ENCODE measurements around the gene TMEM207. TPM values are rescaled to one million over a fixed set of nuclear protein-coding genes. Genes with fewer than 3 reads are reported as not detected.

The TMEM207 gene
- total RNA-seq, 1 experiment from 2014 or later: not detected

DNA sequence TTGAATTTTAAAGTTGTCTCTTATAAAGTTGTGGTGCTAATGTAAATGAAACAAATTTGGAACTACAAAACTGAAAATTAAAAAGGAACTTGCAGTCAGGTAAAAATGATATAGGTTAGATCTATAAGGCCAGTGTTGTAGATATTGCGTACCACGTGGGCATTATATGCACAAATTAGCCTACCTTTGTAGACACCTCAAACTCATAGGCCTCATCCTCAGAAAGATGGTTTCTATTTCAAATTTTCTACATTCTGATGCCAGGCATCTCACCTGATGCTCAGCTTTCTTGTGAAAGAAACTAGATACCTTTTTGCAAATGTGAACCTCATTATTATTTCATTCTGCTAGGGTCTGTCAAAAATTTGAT, 25.6 kb downstream of the TMEM207 start:
- Mint-ChIP-seq H3K4me3 (ENCODE audit: unreplicated experiment) (no peak overlapping the region), H3K36me3 (ENCODE audit: insufficient read depth, unreplicated experiment) (peaks cover 7% of the 10 kb centered on the region), H3K4me1 (ENCODE audit: insufficient read depth, unreplicated experiment) (no peaks in the 10 kb centered on the region), H3K9me3 (ENCODE audit: unreplicated experiment) (no peaks in the 10 kb centered on the region), H3K27me3 (ENCODE audit: insufficient read depth, unreplicated experiment) (no peaks in the 10 kb centered on the region), H3K27ac (ENCODE audit: low read depth, unreplicated experiment) (peak overlapping the region; percentile 71)
- no TSS peak for BruUV-seq (replicated peaks)
- POLR2A ChIA-PET: interaction anchor here (0.6 to 3.7 kb wide), 11 partner anchors 11 to 1156 kb away, joined by 3 to 15 read pairs (median 4); partner anchors contain the start of genes CLDN1 and CLDN16
- TF ChIP-seq, protein P1, sequence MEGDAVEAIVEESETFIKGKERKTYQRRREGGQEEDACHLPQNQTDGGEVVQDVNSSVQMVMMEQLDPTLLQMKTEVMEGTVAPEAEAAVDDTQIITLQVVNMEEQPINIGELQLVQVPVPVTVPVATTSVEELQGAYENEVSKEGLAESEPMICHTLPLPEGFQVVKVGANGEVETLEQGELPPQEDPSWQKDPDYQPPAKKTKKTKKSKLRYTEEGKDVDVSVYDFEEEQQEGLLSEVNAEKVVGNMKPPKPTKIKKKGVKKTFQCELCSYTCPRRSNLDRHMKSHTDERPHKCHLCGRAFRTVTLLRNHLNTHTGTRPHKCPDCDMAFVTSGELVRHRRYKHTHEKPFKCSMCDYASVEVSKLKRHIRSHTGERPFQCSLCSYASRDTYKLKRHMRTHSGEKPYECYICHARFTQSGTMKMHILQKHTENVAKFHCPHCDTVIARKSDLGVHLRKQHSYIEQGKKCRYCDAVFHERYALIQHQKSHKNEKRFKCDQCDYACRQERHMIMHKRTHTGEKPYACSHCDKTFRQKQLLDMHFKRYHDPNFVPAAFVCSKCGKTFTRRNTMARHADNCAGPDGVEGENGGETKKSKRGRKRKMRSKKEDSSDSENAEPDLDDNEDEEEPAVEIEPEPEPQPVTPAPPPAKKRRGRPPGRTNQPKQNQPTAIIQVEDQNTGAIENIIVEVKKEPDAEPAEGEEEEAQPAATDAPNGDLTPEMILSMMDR (IDR thresholded peaks at IDR 0.05; ENCODE audit: unreplicated experiment): no peak
- CTCF ChIA-PET: interaction anchor here (0.7 to 4.2 kb wide), 27 partner anchors 11 to 1879 kb away, joined by 3 to 25 read pairs (median 4); partner anchors contain the start of gene CLDN16
- DNase-seq (ENCODE audit: unreplicated experiment): no peak
- intact Hi-C loops (cut with micrococcal nuclease): loop anchor here (1.0 kb wide), 4 partner anchors 40 to 463 kb away; partner anchors contain the start of gene CLDN1

DNA sequence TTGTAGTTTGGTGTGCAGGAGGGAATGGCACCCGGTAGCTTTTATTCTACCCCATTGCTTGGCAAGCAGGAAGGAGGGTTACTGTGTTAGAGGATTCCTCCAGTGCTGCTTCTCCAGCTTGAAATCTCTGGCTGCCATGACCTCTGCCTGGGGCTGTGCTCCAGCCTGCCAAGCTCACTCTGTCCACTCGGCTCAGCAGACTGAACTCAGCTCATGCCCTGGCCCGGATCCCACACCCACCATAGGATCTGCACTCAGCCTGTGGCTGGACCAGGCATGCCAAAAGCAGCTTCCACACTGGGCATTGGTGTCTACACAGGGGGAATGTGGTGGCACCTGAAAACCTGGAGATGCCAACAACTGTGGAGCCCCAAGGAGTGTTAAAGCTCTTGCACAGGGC, 35.4 kb downstream of the TMEM207 start:
- Mint-ChIP-seq H3K36me3 (ENCODE audit: insufficient read depth, unreplicated experiment) (no peaks in the 10 kb centered on the region), H3K27me3 (ENCODE audit: insufficient read depth, unreplicated experiment) (no peaks in the 10 kb centered on the region), H3K9me3 (ENCODE audit: unreplicated experiment) (peaks cover 12% of the 10 kb centered on the region), H3K4me3 (ENCODE audit: unreplicated experiment) (no peak overlapping the region), H3K4me1 (ENCODE audit: insufficient read depth, unreplicated experiment) (no peaks in the 10 kb centered on the region), H3K27ac (ENCODE audit: low read depth, unreplicated experiment) (no peak overlapping the region)
- intact Hi-C loops (cut with micrococcal nuclease): no loop called here
- CTCF ChIA-PET: interaction anchor here (0.6 to 3.5 kb wide), 4 partner anchors 10 to 190 kb away, joined by 3 to 21 read pairs (median 8); no protein-coding TSS in a partner anchor
- TF ChIP-seq, protein P1 (IDR thresholded peaks at IDR 0.05; ENCODE audit: unreplicated experiment): no peak
- BruUV-seq (replicated peaks): no TSS peak
- POLR2A ChIA-PET: interaction anchor here (0.9 to 2.2 kb wide), 3 partner anchors 10 to 28 kb away, joined by 3 to 7 read pairs (median 4); partner anchors contain the start of gene CLDN16
- no peak for DNase-seq (ENCODE audit: unreplicated experiment)

DNA sequence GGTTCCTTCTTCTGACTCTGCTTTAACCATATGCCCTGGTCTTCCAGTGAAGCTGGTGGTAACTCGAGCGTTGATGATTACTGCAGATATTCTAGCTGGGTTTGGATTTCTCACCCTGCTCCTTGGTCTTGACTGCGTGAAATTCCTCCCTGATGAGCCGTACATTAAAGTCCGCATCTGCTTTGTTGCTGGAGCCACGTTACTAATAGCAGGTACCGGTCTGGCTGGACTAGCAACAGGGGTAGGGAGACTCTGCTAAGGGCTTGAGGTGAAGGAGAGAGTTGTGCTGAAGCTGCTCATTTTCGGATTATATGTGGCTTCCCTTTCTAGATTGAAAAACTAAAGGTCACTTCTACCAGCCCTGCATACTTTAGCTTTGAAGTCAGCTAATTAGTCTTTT, 45.0 kb downstream of the TMEM207 start:
- H3K4me3 Mint-ChIP-seq (ENCODE audit: unreplicated experiment): no peak overlapping the region
- H3K36me3 Mint-ChIP-seq (ENCODE audit: insufficient read depth, unreplicated experiment): no peaks in the 10 kb centered on the region
- no peak overlapping the region for H3K27ac Mint-ChIP-seq (ENCODE audit: low read depth, unreplicated experiment)
- TF ChIP-seq, protein P1 (IDR thresholded peaks at IDR 0.05; ENCODE audit: unreplicated experiment): no peak
- CTCF ChIA-PET: interaction anchor here (0.6 to 1.4 kb wide), 3 partner anchors 20 to 583 kb away, joined by 3 read pairs; no protein-coding TSS in a partner anchor
- H3K9me3 Mint-ChIP-seq (ENCODE audit: unreplicated experiment): no peaks in the 10 kb centered on the region
- BruUV-seq (replicated peaks): no TSS peak
- no peaks in the 10 kb centered on the region for H3K27me3 Mint-ChIP-seq (ENCODE audit: insufficient read depth, unreplicated experiment)
- POLR2A ChIA-PET: interaction anchor here (0.6 to 0.8 kb wide), 2 partner anchors 8 to 620 kb away, joined by 3 read pairs; no protein-coding TSS in a partner anchor
- no peak for DNase-seq (ENCODE audit: unreplicated experiment)
- H3K4me1 Mint-ChIP-seq (ENCODE audit: insufficient read depth, unreplicated experiment): no peaks in the 10 kb centered on the region
- intact Hi-C loops (cut with micrococcal nuclease): no loop called here

GRCh38 chr3:190401963-190402362, 47.7 kb downstream of the TMEM207 start:
- POLR2A ChIA-PET: interaction anchor here (1.1 kb wide), 1 partner anchor 8 kb away, joined by 3 read pairs; no protein-coding TSS in a partner anchor
- no peaks in the 10 kb centered on the region for H3K4me1 Mint-ChIP-seq (ENCODE audit: insufficient read depth, unreplicated experiment)
- CTCF ChIA-PET: interaction anchor here (0.6 to 2.1 kb wide), 4 partner anchors 17 to 648 kb away, joined by 3 to 12 read pairs (median 4); no protein-coding TSS in a partner anchor
- no TSS peak for BruUV-seq (replicated peaks)
- DNase-seq (ENCODE audit: unreplicated experiment): no peak
- no peaks in the 10 kb centered on the region for H3K27me3 Mint-ChIP-seq (ENCODE audit: insufficient read depth, unreplicated experiment)
- no peak overlapping the region for H3K4me3 Mint-ChIP-seq (ENCODE audit: unreplicated experiment)
- no peaks in the 10 kb centered on the region for H3K9me3 Mint-ChIP-seq (ENCODE audit: unreplicated experiment)
- intact Hi-C loops (cut with micrococcal nuclease): no loop called here
- TF ChIP-seq, protein P1 (IDR thresholded peaks at IDR 0.05; ENCODE audit: unreplicated experiment): no peak
- H3K36me3 Mint-ChIP-seq (ENCODE audit: insufficient read depth, unreplicated experiment): no peaks in the 10 kb centered on the region
- H3K27ac Mint-ChIP-seq (ENCODE audit: low read depth, unreplicated experiment): no peak overlapping the region

Measured in MCF 10A (cell line).